Loucy (cell line): Measurements from ENCODE around the gene FBRS.

ENCODE experiments used
- H2AFZ ChIP-seq: fragments of 200-600 bp; sonication (generic); 2 replicates; pipeline ENCODE4 v1.6.0; 2016; ENCODE audit warnings: antibody characterized with exemption, mild to moderate bottlenecking, low read length, moderate library complexity
- H3F3A ChIP-seq: fragments of 200-600 bp; 2 replicates; pipeline ENCODE4 v1.6.0; 2016; ENCODE audit warnings: antibody characterized with exemption, low read depth, mild to moderate bottlenecking
- H3K27me3 ChIP-seq: fragments of 200-600 bp; sonication (generic); 2 replicates; pipeline ENCODE4 v1.6.1; 2014; ENCODE audit warnings: low read length, mild to moderate bottlenecking; ENCODE audit not compliant: insufficient read depth, poor library complexity, severe bottlenecking
- H3K36me3 ChIP-seq: fragments of 200-600 bp; sonication (generic); 2 replicates; pipeline ENCODE4 v1.6.1; 2016; ENCODE audit warnings: low read length; ENCODE audit not compliant: insufficient read depth
- H3K4me1 ChIP-seq: fragments of 200-600 bp; sonication (generic); 2 replicates; pipeline ENCODE4 v1.5.1; 2014; ENCODE audit warnings: low read length, mild to moderate bottlenecking; ENCODE audit not compliant: insufficient read depth, poor library complexity, severe bottlenecking
- H3K4me2 ChIP-seq: fragments of 200-600 bp; sonication (generic); 2 replicates; pipeline ENCODE4 v1.6.0; 2014; ENCODE audit warnings: antibody characterized with exemption, low read length, low read depth, mild to moderate bottlenecking; ENCODE audit not compliant: poor library complexity, severe bottlenecking
- H3K4me3 ChIP-seq: fragments of 200-600 bp; sonication (generic); 2 replicates; pipeline ENCODE4 v1.5.1; 2014; ENCODE audit warnings: low read length, mild to moderate bottlenecking, mixed read lengths; ENCODE audit not compliant: poor library complexity, severe bottlenecking
- H3K79me2 ChIP-seq: fragments of 200-600 bp; sonication (generic); 2 replicates; pipeline ENCODE4 v1.6.1; 2014; ENCODE audit warnings: low read length; ENCODE audit not compliant: insufficient read depth
- H3K9ac ChIP-seq: fragments of 200-600 bp; sonication (generic); 2 replicates; pipeline ENCODE4 v1.6.0; 2014; ENCODE audit warnings: mild to moderate bottlenecking, low read depth, low read length, moderate library complexity; ENCODE audit not compliant: poor library complexity, severe bottlenecking
- H3K9me2 ChIP-seq: fragments of 200-600 bp; sonication (generic); replicated peaks from 2 replicates; pipeline ENCODE4 v1.6.1; 2016; ENCODE audit warnings: low read depth, low read length, mixed read lengths
- H3K9me3 ChIP-seq: fragments of 200-600 bp; sonication (generic); 2 replicates; pipeline ENCODE4 v1.6.1; 2014; ENCODE audit warnings: mild to moderate bottlenecking, antibody characterized with exemption, low read length, low read depth; ENCODE audit not compliant: insufficient read depth
- H4K20me1 ChIP-seq: fragments of 200-600 bp; sonication (generic); 2 replicates; pipeline ENCODE4 v1.6.0; 2014; ENCODE audit warnings: antibody characterized with exemption, low read length, mild to moderate bottlenecking; ENCODE audit not compliant: insufficient read depth, poor library complexity, severe bottlenecking
- CTCF ChIP-seq: fragments of 200-600 bp; sonication (generic); conservative IDR thresholded peaks from 2 replicates; pipeline ENCODE4 v1.5.1; 2014; ENCODE audit warnings: mild to moderate bottlenecking, antibody characterized with exemption, low read length
- EZH2phosphoT487 ChIP-seq: fragments of 200-600 bp; IDR thresholded peaks from 2 replicates; pipeline ENCODE4 v1.6.1; 2018; ENCODE audit warnings: antibody characterized with exemption, mild to moderate bottlenecking, moderate library complexity, borderline replicate concordance

Gene FBRS

GRCh38 chr16:30657866-30658730 lies at the start of gene FBRS:
TSS of gene FBRS (plus strand) at chr16:30658431. CDS start at chr16:30659519, 1,088 bp downstream.
- Histone ChIP-seq H3K79me2 (peaks cover 36% of the 10 kb centered on the region), H4K20me1 (peaks cover 36% of the 10 kb centered on the region), H3K4me3 (peak within 1 kb of the TSS; percentile 75), H3K9ac (peak within 1 kb of the TSS; percentile 79), H3K4me2 (peak within 1 kb of the TSS; percentile 95), H3K9me2 (no peaks in the 10 kb centered on the region), H3F3A (peaks cover 4% of the 10 kb centered on the region; the same call in 1 of the 2 replicates), H3K27me3 (no peaks in the 10 kb centered on the region), H2AFZ (peak within 1 kb of the TSS; percentile 69), H3K9me3 (no peaks in the 10 kb centered on the region), H3K36me3 (peaks cover 39% of the 10 kb centered on the region; the same call in 1 of the 2 replicates), H3K4me1 (peaks cover 29% of the 10 kb centered on the region)
- TF ChIP-seq CTCF (peak; percentile 77), EZH2phosphoT487 (no peak)

- TF ChIP-seq EZH2phosphoT487 (no peak), CTCF (no peak)
- H3K4me2 ChIP-seq = peak overlapping the region; percentile 81
- no peaks in the 10 kb centered on the region for H3K9me2 ChIP-seq
- peaks cover 11% of the 10 kb centered on the region; the same call in 1 of the 2 replicates for H3K36me3 ChIP-seq
- H3K9me3 ChIP-seq = no peaks in the 10 kb centered on the region
- no peaks in the 10 kb centered on the region for H3F3A ChIP-seq
- peak overlapping the region; percentile 99 for H3K9ac ChIP-seq
- peak overlapping the region; percentile 95 for H3K4me3 ChIP-seq
- H4K20me1 ChIP-seq = no peaks in the 10 kb centered on the region
- peaks cover 21% of the 10 kb centered on the region for H3K4me1 ChIP-seq
- H2AFZ ChIP-seq = peak overlapping the region; percentile 96
- H3K27me3 ChIP-seq = peaks cover 4% of the 10 kb centered on the region
- H3K79me2 ChIP-seq = peaks cover 47% of the 10 kb centered on the region
These were observed 49.0 kb upstream of the FBRS start for GRCh38 chr16:30609002-30609925.

GRCh38 chr16:30609926-30610839 lies 48.0 kb upstream of the FBRS start, which contains the start of gene ZNF689:
TSS of gene ZNF689 (minus strand) at chr16:30610389. CDS start at chr16:30610041, 348 bp downstream.
- H3K36me3 ChIP-seq = peaks cover 2% of the 10 kb centered on the region; the same call in 1 of the 2 replicates
- no peaks in the 10 kb centered on the region for H3K9me3 ChIP-seq
- peaks cover 46% of the 10 kb centered on the region for H3K79me2 ChIP-seq
- H3K4me3 ChIP-seq = peak within 1 kb of the TSS; percentile 95
- peak within 1 kb of the TSS; percentile 81 for H3K4me2 ChIP-seq
- H2AFZ ChIP-seq = peak within 1 kb of the TSS; percentile 96
- peaks cover 4% of the 10 kb centered on the region for H3K27me3 ChIP-seq
- H3K4me1 ChIP-seq = peaks cover 23% of the 10 kb centered on the region
- peak within 1 kb of the TSS; percentile 99 for H3K9ac ChIP-seq
- no peaks in the 10 kb centered on the region for H3F3A ChIP-seq
- TF ChIP-seq CTCF (no peak), EZH2phosphoT487 (no peak)
- no peaks in the 10 kb centered on the region for H4K20me1 ChIP-seq
- no peaks in the 10 kb centered on the region for H3K9me2 ChIP-seq
